NCI-H128 (cell line): ENCODE results near the gene PP2D1.
"Not testable (repeated sequence)": the region's sequence is repeated elsewhere in the genome, so short reads cannot be mapped to it uniquely, and the experiment has no call there.

Source experiments
- DNase-seq: peaks from one replicate; lab custom pipeline; 2025; ENCODE audit not compliant: unreplicated experiment; lab: John Stamatoyannopoulos, UW

Gene PP2D1, protein sequence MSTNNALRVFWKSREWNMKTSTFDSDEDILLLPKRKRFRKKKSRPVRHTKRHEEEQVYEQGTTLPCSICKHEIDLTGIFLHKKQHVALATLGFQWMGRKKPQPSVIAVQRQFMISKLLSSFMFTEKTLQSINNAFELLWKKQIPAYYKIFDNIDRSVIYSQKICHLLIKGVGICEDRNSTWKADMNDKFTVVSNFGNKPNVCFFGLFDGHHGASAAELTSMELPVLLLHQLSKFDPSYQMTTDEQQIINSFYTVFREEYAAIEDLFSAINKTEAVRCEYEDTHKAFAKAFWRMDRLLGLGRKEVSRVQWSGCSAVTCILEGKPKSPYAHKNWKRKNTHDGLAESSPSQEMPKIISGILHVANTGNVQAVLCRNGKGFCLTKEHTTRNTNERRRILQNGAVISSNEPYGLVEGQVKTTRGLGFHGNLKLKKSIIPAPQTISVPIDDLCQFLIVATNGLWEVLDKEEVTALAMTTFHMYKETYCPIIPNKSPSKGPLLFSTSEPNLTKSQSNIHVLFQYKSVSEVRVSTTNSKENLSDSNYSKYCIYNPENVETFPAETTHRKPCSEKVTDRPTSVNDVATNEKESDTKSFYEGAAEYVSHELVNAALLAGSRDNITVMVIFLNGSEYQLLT

DNA sequence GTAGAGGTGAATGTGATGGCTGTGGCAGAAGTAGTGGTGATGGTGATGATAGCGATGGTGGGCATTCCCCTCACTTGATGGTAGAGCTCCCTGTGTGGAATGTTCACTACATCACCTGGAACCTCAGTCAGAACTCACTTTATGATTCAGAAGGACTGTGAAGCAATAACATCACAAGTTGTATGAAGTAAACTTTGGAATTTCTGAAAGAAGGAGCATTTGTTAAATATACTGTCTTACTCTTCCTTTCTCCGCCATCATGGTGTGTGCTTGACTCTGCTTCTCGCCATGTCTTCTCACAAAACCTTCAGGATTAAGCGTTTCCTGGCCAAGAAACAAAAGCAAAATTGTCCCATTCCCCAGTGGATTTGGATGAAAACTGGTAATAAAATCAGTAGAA, at the start of gene PP2D1:
Gene PP2D1 (minus strand): TSS at position 101 of the 400 bp plus-strand sequence. CDS start 192 bp downstream, outside the sequence.
- no peak for DNase-seq

DNA sequence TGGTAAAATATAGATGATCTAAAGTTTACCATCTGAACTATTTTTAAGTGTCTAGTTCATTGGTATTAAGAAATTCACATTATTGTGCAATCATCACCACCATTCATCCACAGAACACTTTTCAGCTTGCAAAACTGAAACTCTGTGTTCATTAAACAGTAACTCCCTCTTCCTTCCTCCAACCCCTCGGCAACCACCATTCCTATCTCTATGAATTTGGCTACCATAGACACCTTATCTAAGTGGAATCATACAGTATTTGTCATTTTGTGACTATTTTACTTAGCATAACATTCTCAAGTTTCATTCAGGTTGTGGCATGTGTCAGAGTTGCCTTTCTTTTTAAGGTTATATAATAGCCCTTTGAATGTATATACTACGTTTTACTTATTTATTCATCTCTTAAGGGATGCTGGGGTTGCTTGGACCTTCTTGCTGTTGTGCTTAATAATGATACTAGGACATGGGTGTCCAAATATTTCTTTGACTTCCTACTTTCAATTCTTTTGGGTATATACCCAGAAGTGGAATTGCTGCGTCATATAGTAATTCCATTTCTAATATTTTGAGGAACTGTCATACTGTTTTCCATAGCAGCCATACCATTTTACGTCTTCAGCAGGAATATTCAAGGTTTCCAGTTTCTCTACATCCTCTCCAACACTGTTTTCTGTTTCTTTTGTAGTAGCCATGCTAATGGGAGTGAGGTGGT, 49.1 kb upstream of the PP2D1 start:
- DNase-seq: no peak

DNA sequence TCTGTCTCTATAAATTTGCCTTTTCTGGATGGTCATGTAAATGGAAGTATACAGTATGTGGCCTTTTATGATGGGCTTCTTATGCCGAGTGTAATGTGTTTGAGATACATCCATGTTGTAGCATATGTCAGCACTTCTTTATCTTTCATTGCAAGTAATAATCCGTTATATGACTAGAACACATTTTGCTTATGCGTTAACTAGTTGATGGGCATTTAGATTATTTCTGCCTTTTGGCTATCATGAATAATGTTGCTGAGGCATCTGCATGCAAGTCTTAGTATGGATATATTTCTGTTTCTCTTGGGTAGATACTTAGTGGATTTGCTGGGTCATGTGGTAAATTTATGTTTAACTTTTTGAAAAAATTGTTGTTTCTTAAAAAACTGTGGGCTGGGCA, 47.9 kb upstream of the PP2D1 start:
- no peak for DNase-seq

DNA sequence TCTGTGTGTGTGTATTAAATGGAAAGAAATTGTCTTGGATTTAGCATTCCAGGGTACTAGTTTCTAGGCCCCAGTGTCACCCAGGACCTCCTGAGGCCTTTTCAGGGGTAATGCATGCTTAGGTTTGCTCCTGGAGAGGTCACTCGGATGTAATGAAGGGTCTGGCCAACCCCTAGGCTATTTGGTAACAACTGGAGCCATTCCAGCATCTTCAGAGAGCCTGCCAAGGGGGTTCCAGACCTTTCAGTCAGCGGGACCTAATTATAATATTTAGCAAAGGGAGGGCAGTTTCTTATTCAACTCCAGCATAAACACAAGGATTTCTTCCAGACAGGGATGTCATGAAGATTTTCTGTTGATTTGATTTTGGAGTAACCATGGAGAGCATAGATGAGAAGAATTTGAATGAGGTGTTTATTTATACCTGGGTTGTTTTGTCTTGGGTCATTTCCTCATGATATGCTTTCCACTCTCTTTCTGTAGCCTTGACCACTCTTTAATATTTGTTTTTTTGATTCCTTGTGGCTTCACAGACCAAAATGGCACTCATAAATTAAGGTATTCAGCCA, 45.6 kb upstream of the PP2D1 start:
- DNase-seq: no peak

DNA sequence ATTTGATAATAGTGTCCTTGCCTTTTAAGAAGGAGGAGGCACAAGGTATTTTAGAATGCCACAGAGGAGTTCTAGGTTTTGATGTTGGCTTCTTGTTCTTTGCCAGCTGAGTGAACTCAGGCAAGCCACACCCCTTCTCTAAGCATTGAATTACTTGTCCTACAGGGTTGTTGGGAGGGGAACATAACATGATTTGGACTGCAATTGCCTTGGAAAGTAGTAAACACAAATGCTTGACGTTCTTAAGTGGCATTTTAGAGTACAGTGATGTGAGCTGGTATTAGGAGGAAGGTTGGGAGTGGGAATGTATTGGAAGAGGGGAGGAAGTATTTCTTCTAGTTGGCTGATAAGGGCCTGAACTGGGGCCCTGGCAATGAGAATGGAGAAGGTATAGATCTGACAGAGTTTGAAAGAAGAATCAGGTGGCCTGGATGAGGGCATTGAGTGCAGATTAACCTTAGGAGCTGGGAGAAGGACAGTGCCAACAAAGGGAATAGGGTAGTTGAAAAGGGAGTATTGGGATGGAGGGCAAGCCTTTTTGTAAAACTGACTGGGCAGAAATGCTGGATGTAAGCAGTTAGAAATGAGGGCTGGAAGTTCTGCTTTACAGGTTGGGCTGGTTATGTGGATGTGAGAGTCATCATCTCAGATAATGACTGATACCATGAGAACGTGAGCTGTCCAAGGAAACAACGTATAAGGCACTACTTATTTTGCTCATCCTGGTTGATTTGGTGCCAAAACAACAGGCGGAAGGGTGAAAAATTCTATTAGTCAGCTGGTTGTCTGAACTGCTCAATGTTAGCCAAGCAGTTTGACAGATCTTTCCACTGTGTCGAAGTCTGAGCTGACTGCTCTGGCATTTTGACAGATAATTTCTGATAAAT, 44.9 kb upstream of the PP2D1 start:
- no peak for DNase-seq

DNA sequence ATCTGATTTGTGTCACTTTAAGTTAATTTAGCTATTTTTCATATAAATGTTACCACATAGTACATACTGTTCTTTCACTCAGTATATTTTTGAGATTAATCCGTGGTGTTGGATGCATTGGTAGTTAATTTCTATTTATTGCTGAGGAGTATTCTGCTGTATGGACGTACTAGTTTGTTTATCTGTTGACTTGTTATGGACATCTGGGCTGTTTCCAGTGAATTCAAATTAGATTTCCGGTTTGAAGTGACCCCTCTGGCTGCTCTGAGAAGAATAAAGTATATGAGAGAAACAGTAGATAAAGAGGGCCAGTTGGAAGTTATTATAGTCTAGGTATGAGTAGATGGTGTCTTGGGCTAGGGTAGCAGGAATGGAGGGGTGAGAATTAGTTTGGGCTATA, 43.8 kb upstream of the PP2D1 start:
- no peak for DNase-seq

DNA sequence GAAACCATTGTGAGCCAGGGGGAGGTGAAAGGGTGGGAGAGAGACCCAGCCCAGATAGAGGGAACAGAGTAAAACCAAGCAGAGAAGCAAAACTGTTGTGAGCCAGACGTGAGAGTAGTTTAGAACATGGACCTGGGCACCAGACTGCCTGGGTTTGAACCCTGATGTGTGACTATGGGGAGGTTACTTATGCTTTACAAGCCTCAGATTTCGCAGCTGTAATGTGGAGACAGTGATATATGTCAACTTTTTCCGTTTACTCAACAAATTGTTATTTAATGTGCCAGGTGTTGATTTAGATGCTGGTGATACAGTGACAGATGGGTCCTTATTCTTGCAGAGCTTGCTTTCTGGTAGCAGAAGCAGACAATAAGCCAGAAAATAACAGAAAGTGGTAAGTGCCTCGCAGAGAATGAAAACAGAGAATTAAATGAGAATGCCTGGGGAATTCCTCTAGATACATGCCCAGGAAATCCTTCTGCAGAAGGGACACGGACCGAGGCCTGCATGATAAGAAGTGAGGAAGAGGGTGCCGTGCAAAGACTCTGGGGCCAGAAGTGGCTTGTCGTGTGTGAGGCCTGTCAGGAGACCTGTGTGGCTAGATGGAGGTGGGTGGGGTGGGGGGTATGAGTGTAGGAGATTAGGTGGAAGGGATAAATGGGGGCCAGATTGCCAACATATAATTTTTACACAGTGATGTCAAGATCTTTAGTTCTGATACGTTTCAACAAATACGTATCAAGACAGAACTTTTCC, 43.1 kb upstream of the PP2D1 start:
- DNase-seq: no peak

DNA sequence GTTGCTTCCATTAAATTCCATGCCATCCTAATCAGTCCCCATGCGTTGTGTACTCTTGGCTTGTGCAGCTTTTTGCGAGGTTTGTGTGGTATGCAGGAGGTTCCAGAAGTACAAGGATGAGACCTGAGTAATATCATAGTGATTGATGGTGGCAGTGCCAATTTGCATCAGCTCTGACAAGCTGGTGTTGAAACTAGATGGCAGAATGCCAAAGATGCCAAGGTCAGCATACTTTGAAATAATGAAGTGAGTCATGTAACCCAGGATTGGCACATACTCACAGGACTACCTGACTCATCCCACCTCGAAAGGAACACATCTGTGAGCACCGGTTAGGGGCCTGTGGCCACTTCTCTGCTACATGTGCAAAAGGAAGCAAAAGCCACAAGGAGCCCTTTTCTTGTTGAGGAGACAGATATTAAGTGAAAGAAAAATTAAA, 42.5 kb upstream of the PP2D1 start:
- no peak for DNase-seq

DNA sequence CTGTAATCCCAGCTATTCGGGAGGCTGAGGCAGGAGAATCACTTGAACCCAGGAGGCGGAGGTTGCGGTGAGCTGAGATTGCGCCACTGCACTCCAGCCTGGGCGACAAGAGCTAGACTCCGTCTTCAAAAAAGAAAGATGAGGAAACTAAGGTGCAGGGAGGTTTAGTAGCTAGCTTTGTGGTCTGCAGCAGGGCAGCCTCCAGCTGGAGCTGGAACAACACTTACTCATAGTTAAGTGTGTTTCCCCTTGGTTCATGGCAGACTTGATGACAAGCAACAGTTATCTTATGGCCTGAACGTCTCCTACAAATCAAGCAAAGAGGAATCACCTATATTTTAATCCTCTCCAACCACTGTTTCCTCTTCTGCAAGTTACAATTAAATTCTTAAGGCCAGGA, 40.8 kb upstream of the PP2D1 start:
- no peak for DNase-seq

DNA sequence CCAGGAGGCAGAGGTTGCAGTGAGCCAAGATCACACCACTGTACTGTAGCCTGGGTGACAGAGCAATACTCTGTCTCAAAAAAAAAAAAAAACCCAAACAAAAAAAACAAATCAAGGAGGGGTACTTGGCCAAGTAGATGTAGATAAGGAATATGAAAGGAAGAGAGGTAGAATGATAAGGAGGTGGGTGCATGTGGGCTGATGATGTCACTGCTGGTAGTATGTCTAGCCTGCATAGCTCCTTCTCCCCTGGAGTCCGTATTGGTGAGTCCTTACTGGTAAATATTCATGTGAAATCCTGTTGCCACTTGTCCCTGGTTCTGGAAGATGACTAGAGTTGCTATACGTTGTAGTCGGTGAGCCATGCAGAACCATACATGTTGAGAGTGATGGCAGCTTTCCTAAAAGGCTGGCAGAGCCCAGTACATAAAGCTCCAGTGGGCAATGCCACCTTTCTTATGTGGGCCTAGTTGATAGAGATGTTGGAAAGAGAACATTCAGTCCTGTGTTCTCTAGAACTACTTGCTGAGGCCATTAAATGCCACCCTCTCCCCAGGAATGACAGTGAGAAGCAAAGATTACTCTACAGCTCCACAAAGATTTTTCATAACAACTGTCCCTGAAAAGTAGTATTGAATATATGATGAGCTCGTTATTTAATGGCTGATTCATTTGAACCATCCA, 39.2 kb upstream of the PP2D1 start:
- no peak for DNase-seq

DNA sequence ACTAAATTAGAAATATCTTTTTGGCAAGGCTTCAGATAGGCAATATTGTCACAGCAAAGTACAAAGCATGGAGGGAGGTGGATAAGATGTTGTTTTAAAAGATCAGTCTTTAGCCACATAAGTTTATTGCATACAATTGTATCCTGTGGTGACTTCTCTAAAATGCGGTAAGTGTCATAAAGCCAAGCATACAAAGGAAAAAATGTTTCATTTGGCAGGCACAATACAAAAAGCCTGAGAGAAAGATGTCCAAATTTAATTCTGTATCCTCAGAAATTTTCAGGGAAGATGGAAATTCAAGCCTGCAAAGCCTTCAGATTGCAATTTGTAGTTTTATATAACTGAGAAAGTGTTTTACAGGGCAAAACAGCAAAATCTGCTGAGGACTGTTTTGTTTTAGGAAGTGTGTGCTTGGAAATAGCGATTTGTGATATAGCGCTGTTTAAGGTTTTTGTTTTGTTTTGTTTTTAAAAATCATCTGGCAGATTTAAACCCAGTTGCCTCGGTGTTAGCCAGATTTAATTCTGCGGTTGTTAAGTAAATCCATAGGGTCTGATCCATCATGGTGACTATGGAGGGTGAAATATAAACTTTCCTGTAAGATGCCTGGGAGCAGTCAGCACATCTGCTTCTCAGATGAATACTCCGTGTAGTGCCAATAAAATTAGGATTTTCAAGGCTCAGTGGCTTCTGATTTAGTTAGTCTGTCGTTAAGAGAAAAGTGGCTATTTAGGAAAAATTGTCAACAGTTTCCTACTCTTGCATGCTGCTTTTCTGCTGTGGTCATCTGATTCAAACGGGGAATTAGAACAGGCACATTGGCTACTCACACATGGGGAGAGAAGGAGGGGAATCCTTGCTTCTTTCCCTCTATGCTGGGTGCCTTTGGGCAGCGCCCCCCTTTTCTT, 36.2 kb upstream of the PP2D1 start:
- DNase-seq: no peak

DNA sequence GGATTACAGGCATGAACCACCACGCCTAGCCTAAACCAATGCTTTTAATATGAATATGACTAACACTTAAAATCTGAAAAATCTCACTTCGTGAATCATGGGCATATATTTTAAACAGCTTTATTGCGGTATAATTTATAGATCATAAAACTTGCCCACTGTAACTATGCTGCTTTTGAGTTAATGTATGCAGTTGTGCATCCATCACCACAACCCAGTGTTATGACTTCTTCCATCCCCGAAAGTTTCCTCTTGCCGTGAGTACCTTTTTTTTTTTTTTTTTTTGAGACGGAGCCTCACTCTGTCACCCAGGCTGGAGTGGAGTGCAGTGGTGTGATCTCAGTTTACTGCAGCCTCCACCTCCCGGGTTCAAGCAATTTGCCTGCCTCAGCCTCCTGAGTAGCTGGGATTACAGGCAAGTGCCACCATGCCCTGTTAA, 35.3 kb upstream of the PP2D1 start:
- no peak for DNase-seq

DNA sequence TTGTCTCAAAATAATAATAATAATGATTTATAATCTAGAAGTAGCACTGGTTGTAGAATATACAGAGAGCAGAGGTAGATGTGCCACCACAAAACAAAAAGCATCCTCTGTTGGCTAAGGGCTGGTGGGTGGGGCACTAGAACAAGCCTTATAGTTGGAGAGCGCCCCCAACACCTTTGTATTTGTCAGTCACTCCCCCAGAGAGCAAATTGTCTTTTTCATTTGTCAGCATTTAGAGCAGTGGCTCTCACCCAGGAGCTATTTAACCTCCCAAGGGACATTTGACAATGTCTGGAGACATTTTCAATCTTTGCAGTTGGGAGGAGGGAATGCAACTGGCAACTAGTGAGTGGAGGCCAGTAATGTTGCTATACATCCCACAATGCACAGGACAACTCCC, 34.5 kb upstream of the PP2D1 start:
- no peak for DNase-seq

DNA sequence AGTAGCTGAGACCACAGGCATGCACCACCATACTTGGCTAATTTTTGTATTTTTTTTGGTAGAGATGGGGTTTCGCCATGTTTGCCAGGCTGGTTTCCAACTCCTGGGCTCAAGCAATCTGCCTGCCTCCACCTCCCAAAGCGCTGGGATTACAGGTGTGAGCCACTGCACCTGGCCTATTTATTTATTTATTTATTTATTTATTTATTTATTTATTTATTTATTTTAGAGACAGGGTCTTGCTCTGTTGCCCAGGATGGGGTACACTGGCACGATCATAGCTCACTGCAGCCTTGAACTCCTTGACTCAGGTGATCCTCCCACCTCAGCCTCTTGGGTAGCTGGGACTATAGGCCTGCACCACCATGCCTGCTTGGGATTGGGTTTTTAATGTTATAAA, 33.1 kb upstream of the PP2D1 start:
- DNase-seq: not testable (repeated sequence)

DNA sequence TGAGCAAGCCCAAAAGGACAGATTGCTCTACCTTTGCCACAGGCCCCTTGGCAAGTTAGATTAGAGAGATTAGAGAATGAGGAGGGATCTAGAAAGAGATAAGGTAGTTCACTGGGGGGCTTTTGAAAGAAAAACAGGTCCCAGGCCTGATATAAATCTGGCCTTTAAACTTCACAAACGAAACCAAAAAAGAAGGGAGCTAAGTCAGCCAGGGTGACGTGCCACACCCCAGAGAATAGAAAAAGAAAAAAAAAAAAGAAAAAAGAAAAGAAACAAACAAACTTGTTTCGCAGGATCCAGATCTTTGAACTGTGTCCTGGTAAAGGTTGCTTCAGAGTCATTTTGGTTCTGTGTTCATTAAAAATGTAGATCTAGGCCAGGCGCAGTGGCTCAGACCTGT, 31.8 kb upstream of the PP2D1 start:
- no peak for DNase-seq

DNA sequence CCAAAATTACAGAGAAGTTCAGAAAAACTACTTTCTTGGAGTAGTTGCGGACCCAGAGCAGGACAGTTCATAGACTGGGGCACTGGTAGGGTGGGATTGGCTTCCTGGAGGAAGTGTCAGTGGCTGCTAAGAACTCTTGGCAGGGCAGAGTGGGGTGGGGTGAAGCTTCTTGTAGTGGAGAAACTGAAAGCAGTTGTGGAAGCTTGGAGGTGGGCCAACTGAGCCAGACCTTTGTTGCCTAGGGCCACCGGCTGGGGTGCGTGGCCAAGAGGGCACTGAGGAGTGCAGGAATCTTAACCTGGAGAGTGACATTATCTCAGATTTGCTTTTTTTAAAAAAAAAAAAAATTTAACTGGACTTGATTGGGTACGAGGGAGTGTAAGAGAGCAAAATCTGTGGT, 31.3 kb upstream of the PP2D1 start:
- DNase-seq: no peak

DNA sequence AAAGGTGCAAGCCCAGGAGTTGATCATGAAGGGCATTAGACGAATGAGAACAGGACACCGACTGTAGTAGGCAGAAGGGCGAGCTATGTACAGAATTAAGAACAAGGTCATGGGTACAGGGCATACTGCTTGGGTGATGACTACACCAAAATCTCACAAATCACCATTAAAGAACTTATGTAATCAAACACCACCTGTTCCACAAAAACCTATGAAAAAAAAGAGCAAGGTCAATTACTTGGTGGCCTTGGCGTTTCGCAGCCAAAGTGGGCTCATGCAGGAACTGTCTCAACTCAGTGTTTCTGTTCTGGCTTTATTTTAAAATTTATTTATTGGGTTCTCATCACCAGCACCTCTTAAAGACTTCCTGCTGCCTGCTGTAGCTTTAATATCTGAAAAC, 30.3 kb upstream of the PP2D1 start:
- DNase-seq: no peak

DNA sequence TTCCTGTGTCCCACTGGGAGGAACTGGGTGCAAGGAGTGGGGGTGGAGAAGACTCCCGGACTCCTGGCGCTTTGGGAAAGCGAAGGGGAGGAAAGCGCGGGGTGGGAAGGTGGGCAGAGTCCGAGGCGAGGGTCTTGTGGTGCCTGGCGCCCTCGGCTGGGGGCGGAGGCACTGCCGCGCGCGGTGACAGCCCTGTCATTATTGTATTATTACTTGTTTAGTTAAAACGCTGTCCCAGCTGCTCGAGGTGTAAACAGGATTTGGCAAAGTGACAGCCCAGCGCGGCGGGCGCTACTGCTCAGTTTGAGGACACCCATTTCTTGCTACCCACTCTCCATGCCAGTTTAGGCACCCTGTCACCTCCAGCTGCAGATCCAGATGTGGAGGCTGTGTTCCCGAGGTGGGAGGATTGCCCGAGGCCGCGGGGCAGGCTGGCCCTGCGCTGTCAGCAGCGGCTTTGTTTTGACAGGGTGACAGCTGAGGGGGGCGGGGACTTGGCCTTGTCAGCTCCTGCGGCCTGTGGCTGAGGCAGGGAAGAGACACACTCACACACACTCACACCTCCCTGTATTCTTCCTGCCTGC, 29.2 kb upstream of the PP2D1 start:
- peak; percentile 19 for DNase-seq
